ENCODE results near the gene PDE4A. TPM values are rescaled to one million over a fixed set of nuclear protein-coding genes. Genes with fewer than 3 reads are reported as not detected.

The PDE4A gene
- total and polyA plus RNA-seq, 2 of the 13 experiments (the other 11 are each of a cell fraction or from before 2014, with no cell fraction given), result 1.1 to 4.1 TPM

DNA sequence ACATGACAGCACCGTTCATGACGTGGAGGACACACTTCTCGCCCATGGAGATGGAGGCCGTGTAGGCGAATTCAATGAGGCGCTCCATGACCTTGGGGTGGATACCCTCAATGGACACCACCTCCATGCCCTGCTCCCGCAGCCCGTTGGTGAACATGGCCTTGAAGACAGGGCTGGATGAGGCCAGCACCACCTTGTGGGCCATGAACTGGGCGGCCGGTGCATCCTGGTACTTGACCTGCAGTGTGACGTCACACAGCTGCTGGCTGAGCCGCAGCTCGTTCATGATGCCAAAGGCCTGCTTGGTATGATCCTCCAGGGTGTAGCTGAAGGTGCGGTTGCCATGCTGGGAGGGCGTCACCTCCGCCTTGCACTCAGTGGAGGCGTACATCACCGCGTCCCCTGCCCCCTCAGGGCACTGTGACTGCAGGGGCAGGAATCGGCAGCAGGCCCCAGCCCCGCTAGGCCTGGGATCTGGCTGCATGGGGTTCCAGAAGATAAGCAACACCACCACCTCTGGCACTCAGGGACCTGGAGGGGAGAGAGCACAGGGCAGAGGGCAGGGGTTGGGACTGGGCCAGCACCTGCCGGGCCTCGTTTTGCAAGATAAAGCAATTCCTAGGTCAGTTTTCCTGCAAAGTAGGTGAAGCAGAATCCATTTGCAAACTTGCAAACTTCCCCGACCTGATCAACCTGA, 79.4 kb downstream of the PDE4A start:
- in situ Hi-C loops (cut with HindIII; ENCODE audit: extremely low pct_ligation_motif_present, low pct_unique_long_range_greater_than_20kb), result no loop called here
- CTCF ChIA-PET (ENCODE audit: low intra/inter-chr PET ratio, low total read pairs), result no interaction called here
- Histone ChIP-seq H2AFZ (ENCODE audit: low read length) (no peak overlapping the region), H3K9ac (ENCODE audit: insufficient read depth, low read depth, low read length) (no peak overlapping the region), H4K20me1 (ENCODE audit: insufficient read depth, low read length) (no peaks in the 10 kb centered on the region), H3K27ac (ENCODE audit: extremely low read length, insufficient read depth, low read length) (peak overlapping the region; percentile 27), H3K9me3 (ENCODE audit: low read length) (no peaks in the 10 kb centered on the region), H3K27me3 (ENCODE audit: control insufficient read depth in 1 of 2, insufficient read depth in 2 of 2, low read length in 2 of 2) (no peaks in the 10 kb centered on the region), H3K36me3 (replicated peaks in 1 of 2; ENCODE audit: control insufficient read depth in 1 of 2, insufficient read depth in 2 of 2, low read length in 2 of 2) (peaks cover 16 to 42% of the 10 kb centered on the region in 2 experiments), H3K79me2 (ENCODE audit: insufficient read depth, low read length) (peaks cover 49% of the 10 kb centered on the region), H3K4me2 (ENCODE audit: low read depth, low read length) (0 out of 2 replicates have a peak overlapping the region, but pooled peaks have one; percentile 6), H3K4me3 (replicated peaks in 1 of 3; ENCODE audit: insufficient read depth in 1 of 3, low read depth in 2 of 3, low read length in 3 of 3) (no peak overlapping the region), H3K4me1 (ENCODE audit: insufficient read depth, low read length) (peaks cover 43% of the 10 kb centered on the region)
- no peak for DNase-seq (ENCODE audit: low spot score)
- ATAC-seq, result no peak
- intact Hi-C loops (cut with micrococcal nuclease; ENCODE audit: unreplicated experiment), result no loop called here
- FAIRE-seq, result no peak
- POLR2A ChIA-PET, result no interaction called here
- WGBS (ENCODE audit: low lambda C conversion rate), result 96% methylated on average over 10 of the region's 24 CpGs
- BruUV-seq (replicated peaks), result no TSS peak
- TF ChIP-seq TOE1 (CRISPR knock-in tag; IDR thresholded peaks at IDR 0.05), result no peak
- peak; percentile 82 for TF ChIP-seq AGO2 (optimal IDR thresholded peaks at IDR 0.05; ENCODE audit: low read depth, low read length)
- TF ChIP-seq, protein P1, sequence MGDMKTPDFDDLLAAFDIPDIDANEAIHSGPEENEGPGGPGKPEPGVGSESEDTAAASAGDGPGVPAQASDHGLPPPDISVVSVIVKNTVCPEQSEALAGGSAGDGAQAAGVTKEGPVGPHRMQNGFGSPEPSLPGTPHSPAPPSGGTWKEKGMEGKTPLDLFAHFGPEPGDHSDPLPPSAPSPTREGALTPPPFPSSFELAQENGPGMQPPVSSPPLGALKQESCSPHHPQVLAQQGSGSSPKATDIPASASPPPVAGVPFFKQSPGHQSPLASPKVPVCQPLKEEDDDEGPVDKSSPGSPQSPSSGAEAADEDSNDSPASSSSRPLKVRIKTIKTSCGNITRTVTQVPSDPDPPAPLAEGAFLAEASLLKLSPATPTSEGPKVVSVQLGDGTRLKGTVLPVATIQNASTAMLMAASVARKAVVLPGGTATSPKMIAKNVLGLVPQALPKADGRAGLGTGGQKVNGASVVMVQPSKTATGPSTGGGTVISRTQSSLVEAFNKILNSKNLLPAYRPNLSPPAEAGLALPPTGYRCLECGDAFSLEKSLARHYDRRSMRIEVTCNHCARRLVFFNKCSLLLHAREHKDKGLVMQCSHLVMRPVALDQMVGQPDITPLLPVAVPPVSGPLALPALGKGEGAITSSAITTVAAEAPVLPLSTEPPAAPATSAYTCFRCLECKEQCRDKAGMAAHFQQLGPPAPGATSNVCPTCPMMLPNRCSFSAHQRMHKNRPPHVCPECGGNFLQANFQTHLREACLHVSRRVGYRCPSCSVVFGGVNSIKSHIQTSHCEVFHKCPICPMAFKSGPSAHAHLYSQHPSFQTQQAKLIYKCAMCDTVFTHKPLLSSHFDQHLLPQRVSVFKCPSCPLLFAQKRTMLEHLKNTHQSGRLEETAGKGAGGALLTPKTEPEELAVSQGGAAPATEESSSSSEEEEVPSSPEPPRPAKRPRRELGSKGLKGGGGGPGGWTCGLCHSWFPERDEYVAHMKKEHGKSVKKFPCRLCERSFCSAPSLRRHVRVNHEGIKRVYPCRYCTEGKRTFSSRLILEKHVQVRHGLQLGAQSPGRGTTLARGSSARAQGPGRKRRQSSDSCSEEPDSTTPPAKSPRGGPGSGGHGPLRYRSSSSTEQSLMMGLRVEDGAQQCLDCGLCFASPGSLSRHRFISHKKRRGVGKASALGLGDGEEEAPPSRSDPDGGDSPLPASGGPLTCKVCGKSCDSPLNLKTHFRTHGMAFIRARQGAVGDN (CRISPR knock-in tag; IDR thresholded peaks at IDR 0.05), result peak; percentile 40
- no peak for TF ChIP-seq ZNF749 (CRISPR knock-in tag; IDR thresholded peaks at IDR 0.05; ENCODE audit: borderline replicate concordance)
- no peak for TF ChIP-seq ZBTB7B (CRISPR knock-in tag; IDR thresholded peaks at IDR 0.05)
- no peak for TF ChIP-seq ZNF713 (CRISPR knock-in tag; IDR thresholded peaks at IDR 0.05)
- TF ChIP-seq GABPA (IDR thresholded peaks at IDR 0.05; ENCODE audit: low read depth, low read length), result no peak
- no peak for TF ChIP-seq GABPA (CRISPR knock-in tag; IDR thresholded peaks at IDR 0.05; ENCODE audit: low read depth)
- TF ChIP-seq KAT2B (IDR thresholded peaks at IDR 0.05; ENCODE audit: borderline replicate concordance, low read depth, low read length), result no peak
- TF ChIP-seq ZNF780A (CRISPR knock-in tag; IDR thresholded peaks at IDR 0.05), result no peak
- no peak for TF ChIP-seq ZNF646 (CRISPR knock-in tag; IDR thresholded peaks at IDR 0.05)
- TF ChIP-seq ETV6 (CRISPR knock-in tag; conservative IDR thresholded peaks at IDR 0.05), result no peak
- peak; percentile 54; the same call in 1 of the 2 replicates for TF ChIP-seq RBFOX2 (IDR thresholded peaks at IDR 0.05; ENCODE audit: low read depth, low read length)
